HEK293 (cell line): ENCODE measurements around the gene UBA1.
A peak's percentile ranks its signal among the peaks of the same experiment; 100 is the strongest.

Experiments
- CTCF ChIA-PET: fragments of 350-600 bp; formaldehyde crosslinking; extraction: SDS; loops from one replicate; lab custom pipeline; 2021; ENCODE audit warnings: antibody characterized with exemption; lab: Yijun Ruan, JAX
- POLR2A ChIA-PET: fragments of 300-600 bp; formaldehyde crosslinking; extraction: SDS; loops from one replicate; lab custom pipeline; 2020; ENCODE audit warnings: antibody characterized with exemption, inconsistent platforms; lab: Yijun Ruan, JAX
- H3K27ac ChIP-seq: fragments of 200-500 bp; sonication (Bioruptor generic); 2 replicates; pipeline ENCODE4 v1.5.1; 2014; ENCODE audit warnings: low read depth, low read length, control low read depth, inconsistent platforms; ENCODE audit errors: extremely low read depth
- H3K36me3 ChIP-seq, 2 experiments: fragments of 200-500 bp in 1 of 2; sonication (Bioruptor generic) in 1 of 2; 1 replicate in 1 of 2; 2 replicates in 1 of 2; pipeline ENCODE4 v1.5.1; 2014 to 2017; ENCODE audit warnings: inconsistent platforms in 2 of 2, low read length in 2 of 2; ENCODE audit not compliant: control insufficient read depth in 2 of 2, insufficient read depth in 1 of 2
- H3K4me1 ChIP-seq: fragments of 200-500 bp; sonication (Bioruptor generic); 2 replicates; pipeline ENCODE4 v1.5.1; 2014; ENCODE audit warnings: mild to moderate bottlenecking, low read length, inconsistent platforms; ENCODE audit not compliant: control insufficient read depth, insufficient read depth
- H3K4me3 ChIP-seq: 2 replicates; pipeline ENCODE4 v1.5.1; 2011; ENCODE audit warnings: low read depth, mild to moderate bottlenecking, control low read depth, low read length, moderate library complexity
- H3K9me3 ChIP-seq: fragments of 200-500 bp; sonication (Bioruptor generic); 2 replicates; pipeline ENCODE4 v1.5.1; 2014; ENCODE audit warnings: low read depth, low read length, inconsistent platforms; ENCODE audit not compliant: control insufficient read depth, insufficient read depth
- CTCF ChIP-seq: fragments of 450-650 bp; formaldehyde crosslinking; IDR thresholded peaks from 2 replicates; pipeline ENCODE4 v1.5.1; 2016; ENCODE audit warnings: missing biosample characterization, missing genetic modification characterization
- HOXA7 ChIP-seq: sonication (generic); formaldehyde crosslinking; IDR thresholded peaks from 2 replicates; pipeline ENCODE4 v1.8.1; 2022; ENCODE audit warnings: missing genetic modification reagents, borderline replicate concordance
- HOXC10 ChIP-seq: sonication (generic); formaldehyde crosslinking; IDR thresholded peaks from 2 replicates; pipeline ENCODE4 v1.8.1; 2023; ENCODE audit warnings: mild to moderate bottlenecking, missing genetic modification reagents
- PBX3 ChIP-seq: sonication (generic); formaldehyde crosslinking; IDR thresholded peaks from 2 replicates; pipeline ENCODE4 v1.8.1; 2022; ENCODE audit warnings: mild to moderate bottlenecking, moderate library complexity, missing genetic modification reagents
- RBAK ChIP-seq: fragments of 450-650 bp; formaldehyde crosslinking; IDR thresholded peaks from 2 replicates; pipeline ENCODE4 v1.5.1; 2016; ENCODE audit warnings: missing biosample characterization, missing genetic modification characterization
- SP7 ChIP-seq: fragments of 450-650 bp; formaldehyde crosslinking; IDR thresholded peaks from 2 replicates; pipeline ENCODE4 v1.5.1; 2016; ENCODE audit warnings: missing biosample characterization, missing genetic modification characterization
- TSHZ1 ChIP-seq: fragments of 450-650 bp; formaldehyde crosslinking; IDR thresholded peaks from 2 replicates; pipeline ENCODE4 v1.5.1; 2016; ENCODE audit warnings: missing biosample characterization, missing genetic modification characterization, borderline replicate concordance
- ZBTB17 ChIP-seq: fragments of 450-650 bp; formaldehyde crosslinking; IDR thresholded peaks from 2 replicates; pipeline ENCODE4 v1.5.1; 2016; ENCODE audit warnings: missing biosample characterization, missing genetic modification characterization
- ZBTB7A ChIP-seq: fragments of 450-650 bp; formaldehyde crosslinking; IDR thresholded peaks from 2 replicates; pipeline ENCODE4 v1.5.1; 2016; ENCODE audit warnings: low read depth, missing biosample characterization, missing genetic modification characterization
- ZNF10 ChIP-seq: fragments of 450-650 bp; formaldehyde crosslinking; IDR thresholded peaks from 2 replicates; pipeline ENCODE4 v1.5.1; 2017; ENCODE audit warnings: missing biosample characterization, missing genetic modification characterization
- ZNF133 ChIP-seq: fragments of 450-650 bp; formaldehyde crosslinking; IDR thresholded peaks from 2 replicates; pipeline ENCODE4 v1.5.1; 2016; ENCODE audit warnings: missing biosample characterization, missing genetic modification characterization
- ZNF140 ChIP-seq: fragments of 450-650 bp; formaldehyde crosslinking; IDR thresholded peaks from 2 replicates; pipeline ENCODE4 v1.5.1; 2016; ENCODE audit warnings: missing biosample characterization, missing genetic modification characterization
- ZNF184 ChIP-seq: fragments of 450-650 bp; IDR thresholded peaks from 2 replicates; pipeline ENCODE4 v1.5.1; 2018; ENCODE audit warnings: missing biosample characterization, mild to moderate bottlenecking, missing genetic modification characterization
- ZNF248 ChIP-seq: fragments of 450-650 bp; formaldehyde crosslinking; IDR thresholded peaks from 2 replicates; pipeline ENCODE4 v1.5.1; 2017; ENCODE audit warnings: missing biosample characterization, missing genetic modification characterization
- ZNF26 ChIP-seq: fragments of 450-650 bp; formaldehyde crosslinking; IDR thresholded peaks from 2 replicates; pipeline ENCODE4 v1.5.1; 2016; ENCODE audit warnings: missing biosample characterization, missing genetic modification characterization
- ZNF37A ChIP-seq: fragments of 450-650 bp; IDR thresholded peaks from 2 replicates; pipeline ENCODE4 v1.5.1; 2018; ENCODE audit warnings: missing biosample characterization, missing genetic modification characterization
- ZNF529 ChIP-seq: fragments of 450-650 bp; formaldehyde crosslinking; IDR thresholded peaks from 2 replicates; pipeline ENCODE4 v1.5.1; 2017; ENCODE audit warnings: missing genetic modification characterization, missing biosample characterization; ENCODE audit not compliant: insufficient replicate concordance
- ZNF530 ChIP-seq: fragments of 450-650 bp; formaldehyde crosslinking; IDR thresholded peaks from 2 replicates; pipeline ENCODE4 v1.5.1; 2016; ENCODE audit warnings: low read depth, missing biosample characterization, missing genetic modification characterization
- ZNF585B ChIP-seq: fragments of 450-650 bp; formaldehyde crosslinking; IDR thresholded peaks from 2 replicates; pipeline ENCODE4 v1.5.1; 2016; ENCODE audit warnings: missing biosample characterization, missing genetic modification characterization
- ZNF610 ChIP-seq: fragments of 450-650 bp; formaldehyde crosslinking; IDR thresholded peaks from 2 replicates; pipeline ENCODE4 v1.5.1; 2016; ENCODE audit warnings: missing biosample characterization, missing genetic modification characterization, borderline replicate concordance
- ZNF785 ChIP-seq: fragments of 450-650 bp; formaldehyde crosslinking; IDR thresholded peaks from 2 replicates; pipeline ENCODE4 v1.5.1; 2016; ENCODE audit warnings: missing biosample characterization, missing genetic modification characterization

Gene UBA1

GRCh38 chrX:47160781-47161180 lies 32.8 kb upstream of the UBA1 start:
- H3K4me3 ChIP-seq: no peak overlapping the region
- POLR2A ChIA-PET: no interaction called here
- peaks cover 21 to 36% of the 10 kb centered on the region in 2 experiments for H3K36me3 ChIP-seq
- no peaks in the 10 kb centered on the region; the same call in none of the 2 replicates for H3K9me3 ChIP-seq
- TF ChIP-seq RBAK (tag by site-specific recombination) (no peak), ZNF585B (no peak), ZNF133 (no peak), ZNF785 (tag by site-specific recombination) (no peak), ZNF10 (tag by site-specific recombination) (no peak), ZNF610 (no peak), ZBTB7A (tag by site-specific recombination) (no peak), ZBTB17 (tag by site-specific recombination) (no peak)
- CTCF ChIA-PET: no interaction called here
- H3K27ac ChIP-seq: no peak overlapping the region
- H3K4me1 ChIP-seq: no peaks in the 10 kb centered on the region

- CTCF ChIA-PET: no interaction called here
Observed at GRCh38 chrX:47162927-47163583, 30.6 kb upstream of the UBA1 start.

GRCh38 chrX:47164420-47164819 lies 29.2 kb upstream of the UBA1 start:
- H3K9me3 ChIP-seq: no peaks in the 10 kb centered on the region; the same call in none of the 2 replicates
- CTCF ChIA-PET: no interaction called here
- POLR2A ChIA-PET: no interaction called here
- peaks cover 21 to 24% of the 10 kb centered on the region in 2 experiments for H3K36me3 ChIP-seq
- no peak overlapping the region for H3K27ac ChIP-seq
- H3K4me1 ChIP-seq: no peaks in the 10 kb centered on the region
- H3K4me3 ChIP-seq: no peak overlapping the region
- TF ChIP-seq ZNF248 (tag by site-specific recombination) (no peak), ZNF26 (no peak), HOXC10 (no peak), ZNF140 (tag by site-specific recombination) (peak; percentile 85), HOXA7 (CRISPR knock-in tag) (no peak), TSHZ1 (tag by site-specific recombination) (no peak), ZNF184 (tag by site-specific recombination) (peak; percentile 99), ZNF133 (no peak), ZNF37A (tag by site-specific recombination) (no peak), CTCF (tag by site-specific recombination) (no peak), SP7 (no peak), PBX3 (no peak)

More at GRCh38 chrX:47162927-47163583, 30.6 kb upstream of the UBA1 start:
- no peak overlapping the region for H3K4me3 ChIP-seq
- H3K27ac ChIP-seq: no peak overlapping the region
- H3K4me1 ChIP-seq: no peaks in the 10 kb centered on the region
- TF ChIP-seq ZNF529 (peak; percentile 97), ZNF530 (tag by site-specific recombination) (no peak)
- H3K36me3 ChIP-seq: peaks cover 18 to 24% of the 10 kb centered on the region in 2 experiments
- H3K9me3 ChIP-seq: no peaks in the 10 kb centered on the region; the same call in none of the 2 replicates
- POLR2A ChIA-PET: no interaction called here
